Panc1 (cell line): ENCODE data around the gene LY6G6C.

Experiments used
- POLR2AphosphoS5 ChIP-seq: IDR thresholded peaks from 2 replicates; pipeline ENCODE4 v1.6.1; 2012; ENCODE audit warnings: mild to moderate bottlenecking, low read depth, low read length, moderate library complexity
- TCF7L2 ChIP-seq: IDR thresholded peaks from 2 replicates; pipeline ENCODE4 v1.6.1; 2011; ENCODE audit warnings: mild to moderate bottlenecking, low read depth, low read length, inconsistent platforms
- TF ChIP-seq, protein P1 (sequence below): fragments of 450-650 bp; IDR thresholded peaks from 2 replicates; pipeline ENCODE4 v1.5.1; 2017; ENCODE audit warnings: mild to moderate bottlenecking

DNA sequence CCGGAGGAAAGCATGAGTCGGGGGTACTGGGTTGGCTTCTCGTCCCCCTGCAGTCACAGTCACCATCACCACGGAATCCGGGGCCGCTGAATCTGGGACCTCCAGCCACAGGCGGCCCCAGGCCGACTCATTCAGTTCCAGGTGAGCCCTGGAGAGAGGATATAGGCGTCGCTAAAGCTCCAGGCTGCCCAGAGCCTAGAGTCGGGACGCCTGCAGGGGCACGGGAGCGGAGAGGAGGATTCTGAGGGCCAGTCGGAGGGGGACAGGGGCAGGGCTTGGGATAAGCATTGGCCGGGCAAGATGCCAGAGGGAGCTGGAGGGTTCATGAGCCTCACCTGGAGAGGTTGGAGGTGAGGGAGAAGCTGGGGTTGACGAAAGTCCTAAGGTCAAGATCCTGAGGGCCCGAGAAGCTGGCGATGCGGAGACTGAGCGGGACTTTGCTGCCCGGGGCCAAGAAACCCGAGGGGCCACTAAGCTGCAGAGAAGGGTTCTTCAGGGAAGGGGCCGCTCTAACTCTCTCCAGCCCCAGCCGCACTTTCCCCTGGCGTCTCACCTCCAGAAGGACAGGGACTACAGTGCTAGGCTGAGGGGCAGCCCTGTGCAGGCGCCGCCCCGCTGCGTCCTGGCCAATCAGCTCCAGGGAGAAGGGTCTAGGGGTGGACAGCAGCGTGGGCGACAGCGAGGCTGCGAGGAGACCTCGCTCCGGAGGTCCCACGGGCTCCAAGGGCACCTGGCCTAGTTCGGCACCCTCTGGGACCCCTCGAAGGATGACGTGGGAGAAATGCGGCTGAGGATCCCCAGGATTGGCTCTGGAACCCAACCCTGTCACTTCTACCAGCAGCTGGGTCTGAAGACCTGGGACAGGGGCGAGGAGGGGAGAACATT lies 44.6 kb upstream of the LY6G6C start:
- TF ChIP-seq, protein P1, sequence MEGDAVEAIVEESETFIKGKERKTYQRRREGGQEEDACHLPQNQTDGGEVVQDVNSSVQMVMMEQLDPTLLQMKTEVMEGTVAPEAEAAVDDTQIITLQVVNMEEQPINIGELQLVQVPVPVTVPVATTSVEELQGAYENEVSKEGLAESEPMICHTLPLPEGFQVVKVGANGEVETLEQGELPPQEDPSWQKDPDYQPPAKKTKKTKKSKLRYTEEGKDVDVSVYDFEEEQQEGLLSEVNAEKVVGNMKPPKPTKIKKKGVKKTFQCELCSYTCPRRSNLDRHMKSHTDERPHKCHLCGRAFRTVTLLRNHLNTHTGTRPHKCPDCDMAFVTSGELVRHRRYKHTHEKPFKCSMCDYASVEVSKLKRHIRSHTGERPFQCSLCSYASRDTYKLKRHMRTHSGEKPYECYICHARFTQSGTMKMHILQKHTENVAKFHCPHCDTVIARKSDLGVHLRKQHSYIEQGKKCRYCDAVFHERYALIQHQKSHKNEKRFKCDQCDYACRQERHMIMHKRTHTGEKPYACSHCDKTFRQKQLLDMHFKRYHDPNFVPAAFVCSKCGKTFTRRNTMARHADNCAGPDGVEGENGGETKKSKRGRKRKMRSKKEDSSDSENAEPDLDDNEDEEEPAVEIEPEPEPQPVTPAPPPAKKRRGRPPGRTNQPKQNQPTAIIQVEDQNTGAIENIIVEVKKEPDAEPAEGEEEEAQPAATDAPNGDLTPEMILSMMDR: no peak
- TF ChIP-seq TCF7L2: no peak
- no peak for TF ChIP-seq POLR2AphosphoS5
